ENCODE data around the gene VPS35L. TPM values are rescaled to one million over a fixed set of nuclear protein-coding genes. Genes with fewer than 3 reads are reported as not detected.

VPS35L gene
- total and polyA plus RNA-seq, 2 of the 13 experiments (the other 11 are each of a cell fraction or from before 2014, with no cell fraction given): 1.4 to 1.6 TPM

- FAIRE-seq (no peak), DNase-seq (ENCODE audit: low spot score) (no peak), ATAC-seq (no peak)
- in situ Hi-C loops (cut with HindIII; ENCODE audit: extremely low pct_ligation_motif_present, low pct_unique_long_range_greater_than_20kb): no loop called here
- Histone ChIP-seq H2AFZ (ENCODE audit: low read length) (no peak overlapping the region), H3K27me3 (ENCODE audit: control insufficient read depth in 1 of 2, insufficient read depth in 2 of 2, low read length in 2 of 2) (no peaks in the 10 kb centered on the region), H3K79me2 (ENCODE audit: insufficient read depth, low read length) (no peaks in the 10 kb centered on the region), H3K9ac (ENCODE audit: insufficient read depth, low read depth, low read length) (no peak overlapping the region), H3K36me3 (replicated peaks in 1 of 2; ENCODE audit: control insufficient read depth in 1 of 2, insufficient read depth in 2 of 2, low read length in 2 of 2) (no peaks in the 10 kb centered on the region), H4K20me1 (ENCODE audit: insufficient read depth, low read length) (no peaks in the 10 kb centered on the region), H3K27ac (ENCODE audit: extremely low read length, insufficient read depth, low read length) (no peak overlapping the region), H3K4me2 (ENCODE audit: low read depth, low read length) (no peak overlapping the region), H3K4me3 (replicated peaks in 1 of 3; ENCODE audit: insufficient read depth in 1 of 3, low read depth in 2 of 3, low read length in 3 of 3) (no peak overlapping the region), H3K4me1 (ENCODE audit: insufficient read depth, low read length) (no peaks in the 10 kb centered on the region), H3K9me3 (ENCODE audit: low read length) (peaks cover 18% of the 10 kb centered on the region)
- BruUV-seq (replicated peaks): no TSS peak
- intact Hi-C loops (cut with micrococcal nuclease; ENCODE audit: unreplicated experiment): no loop called here
- WGBS (ENCODE audit: low lambda C conversion rate): 26% methylated on average over 1 of the region's 1 CpG
- TF ChIP-seq AGO1 (IDR thresholded peaks at IDR 0.05; ENCODE audit: low read depth, low read length, poor library complexity, severe bottlenecking) (no peak), ZNF746 (CRISPR knock-in tag; IDR thresholded peaks at IDR 0.05) (no peak), SMAD9 (CRISPR knock-in tag; IDR thresholded peaks at IDR 0.05) (no peak), SOX13 (IDR thresholded peaks at IDR 0.05) (no peak), SOX13 (CRISPR knock-in tag; conservative IDR thresholded peaks at IDR 0.05 in 1 of 2, IDR thresholded peaks at IDR 0.05 in 1 of 2) (no peak), ZNF678 (CRISPR knock-in tag; IDR thresholded peaks at IDR 0.05) (no peak), ZNF83 (CRISPR knock-in tag; IDR thresholded peaks at IDR 0.05; ENCODE audit: borderline replicate concordance) (no peak), RBAK (CRISPR knock-in tag; IDR thresholded peaks at IDR 0.05) (no peak), SSRP1 (CRISPR knock-in tag; IDR thresholded peaks at IDR 0.05) (no peak), ZNF777 (CRISPR knock-in tag; IDR thresholded peaks at IDR 0.05) (no peak), PCBP2 (optimal IDR thresholded peaks at IDR 0.05; ENCODE audit: low read depth, low read length, poor library complexity, severe bottlenecking) (no peak)
- ChIA-PET POLR2A (no interaction called here), CTCF (ENCODE audit: low intra/inter-chr PET ratio, low total read pairs) (no interaction called here)
These were observed 104.9 kb downstream of the VPS35L start for GRCh38 chr16:19660432-19660831.

- Histone ChIP-seq H3K9ac (ENCODE audit: insufficient read depth, low read depth, low read length) (no peak overlapping the region), H3K4me3 (replicated peaks in 1 of 3; ENCODE audit: insufficient read depth in 1 of 3, low read depth in 2 of 3, low read length in 3 of 3) (no peak overlapping the region), H3K27me3 (ENCODE audit: control insufficient read depth in 1 of 2, insufficient read depth in 2 of 2, low read length in 2 of 2) (no peaks in the 10 kb centered on the region), H3K36me3 (replicated peaks in 1 of 2; ENCODE audit: control insufficient read depth in 1 of 2, insufficient read depth in 2 of 2, low read length in 2 of 2) (no peaks in the 10 kb centered on the region), H3K27ac (ENCODE audit: extremely low read length, insufficient read depth, low read length) (no peak overlapping the region), H3K4me1 (ENCODE audit: insufficient read depth, low read length) (no peaks in the 10 kb centered on the region), H3K4me2 (ENCODE audit: low read depth, low read length) (no peak overlapping the region), H4K20me1 (ENCODE audit: insufficient read depth, low read length) (no peaks in the 10 kb centered on the region), H3K79me2 (ENCODE audit: insufficient read depth, low read length) (no peaks in the 10 kb centered on the region), H3K9me3 (ENCODE audit: low read length) (peaks cover 18% of the 10 kb centered on the region), H2AFZ (ENCODE audit: low read length) (no peak overlapping the region)
- BruUV-seq (replicated peaks): no TSS peak
- POLR2A ChIA-PET: no interaction called here
- ATAC-seq: peak; percentile 31; the same call in 1 of the 3 replicates
- in situ Hi-C loops (cut with HindIII; ENCODE audit: extremely low pct_ligation_motif_present, low pct_unique_long_range_greater_than_20kb): no loop called here
- CTCF ChIA-PET (ENCODE audit: low intra/inter-chr PET ratio, low total read pairs): no interaction called here
- WGBS (ENCODE audit: low lambda C conversion rate): 7% methylated on average over 7 of the region's 7 CpGs
- DNase-seq (ENCODE audit: low spot score): peak; percentile 83
- no peak for FAIRE-seq
- intact Hi-C loops (cut with micrococcal nuclease; ENCODE audit: unreplicated experiment): no loop called here
- TF ChIP-seq MXD3 (CRISPR knock-in tag; IDR thresholded peaks at IDR 0.05): no peak
- no peak for TF ChIP-seq ZKSCAN5 (CRISPR knock-in tag; IDR thresholded peaks at IDR 0.05)
- TF ChIP-seq, protein P1, sequence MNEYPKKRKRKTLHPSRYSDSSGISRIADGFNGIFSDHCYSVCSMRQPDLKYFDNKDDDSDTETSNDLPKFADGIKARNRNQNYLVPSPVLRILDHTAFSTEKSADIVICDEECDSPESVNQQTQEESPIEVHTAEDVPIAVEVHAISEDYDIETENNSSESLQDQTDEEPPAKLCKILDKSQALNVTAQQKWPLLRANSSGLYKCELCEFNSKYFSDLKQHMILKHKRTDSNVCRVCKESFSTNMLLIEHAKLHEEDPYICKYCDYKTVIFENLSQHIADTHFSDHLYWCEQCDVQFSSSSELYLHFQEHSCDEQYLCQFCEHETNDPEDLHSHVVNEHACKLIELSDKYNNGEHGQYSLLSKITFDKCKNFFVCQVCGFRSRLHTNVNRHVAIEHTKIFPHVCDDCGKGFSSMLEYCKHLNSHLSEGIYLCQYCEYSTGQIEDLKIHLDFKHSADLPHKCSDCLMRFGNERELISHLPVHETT (CRISPR knock-in tag; conservative IDR thresholded peaks at IDR 0.05): no peak
- TF ChIP-seq ZMYM2 (CRISPR knock-in tag; IDR thresholded peaks at IDR 0.05): no peak
- peak; percentile 62; the same call in 1 of the 2 replicates for TF ChIP-seq HNF4G (IDR thresholded peaks at IDR 0.05; ENCODE audit: borderline replicate concordance, low read depth, low read length)
- TF ChIP-seq HNF4G (CRISPR knock-in tag; IDR thresholded peaks at IDR 0.05; ENCODE audit: borderline replicate concordance, low read depth): no peak
- no peak for TF ChIP-seq FOXA1 (IDR thresholded peaks at IDR 0.05)
- TF ChIP-seq FOXA1 (CRISPR knock-in tag; IDR thresholded peaks at IDR 0.05): peak; percentile 81
- peak; percentile 60 for TF ChIP-seq HHEX (CRISPR knock-in tag; IDR thresholded peaks at IDR 0.05)
- no peak for TF ChIP-seq SOX13 (IDR thresholded peaks at IDR 0.05)
- peak in 1 of 2 experiments; percentile 29; a peak in 1 of 4 replicates for TF ChIP-seq SOX13 (CRISPR knock-in tag; conservative IDR thresholded peaks at IDR 0.05 in 1 of 2, IDR thresholded peaks at IDR 0.05 in 1 of 2)
- 0 out of 2 replicates have a peak, but pooled peaks have one; percentile 37 for TF ChIP-seq SALL2 (CRISPR knock-in tag; IDR thresholded peaks at IDR 0.05)
These were observed 106.8 kb downstream of the VPS35L start for GRCh38 chr16:19662351-19662750.

All from HepG2 (cell line).